Measurements from ENCODE around the gene BEAN1. TPM values are rescaled to one million over a fixed set of nuclear protein-coding genes. Genes with fewer than 3 reads are reported as not detected.

BEAN1 gene
- total and polyA plus RNA-seq, 9 of the 15 experiments (the other 6 are each of a cell fraction or from before 2014, with no cell fraction given): not detected

DNA sequence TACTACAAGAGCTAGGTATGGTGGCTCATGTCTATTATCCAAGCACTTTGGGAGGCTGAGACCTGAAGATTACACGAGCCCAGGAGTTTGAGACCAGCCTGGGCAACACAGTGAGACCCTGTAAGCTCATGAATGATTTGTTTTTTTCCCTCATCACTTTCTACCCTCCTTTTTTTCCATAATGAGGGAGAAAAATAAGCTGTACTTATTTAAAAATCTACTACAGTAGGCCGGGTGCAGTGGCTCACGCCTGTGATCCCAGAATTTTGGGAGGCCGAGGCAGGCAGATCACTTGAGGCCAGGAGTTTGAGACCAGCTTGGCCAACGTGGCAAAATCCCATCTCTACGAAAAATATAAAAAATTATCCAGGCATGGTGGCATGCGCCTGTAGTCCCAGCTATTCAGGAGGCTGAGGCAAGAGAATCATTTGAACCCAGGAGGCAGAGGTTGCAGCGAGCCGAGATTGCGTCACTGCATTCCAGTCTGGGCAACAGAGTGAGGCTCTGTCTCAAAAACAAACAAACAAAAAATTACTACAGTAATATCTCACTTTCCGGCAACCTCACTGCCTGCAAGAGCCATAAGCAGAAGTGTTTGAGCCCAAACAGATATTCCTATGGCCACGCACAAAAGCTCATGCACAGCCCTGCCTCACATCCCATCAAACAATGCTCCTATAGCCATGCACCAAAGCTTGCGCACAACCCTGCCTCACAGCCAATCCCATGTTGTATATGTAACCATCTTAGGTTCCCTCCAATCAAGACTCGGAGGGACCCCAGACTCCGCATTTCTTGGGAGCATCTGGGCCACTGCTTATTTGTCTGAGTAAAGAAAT, 85.4 kb downstream of the BEAN1 start (continued):
- TF ChIP-seq CGGBP1 (CRISPR knock-in tag; IDR thresholded peaks at IDR 0.05) (no peak), DPF2 (IDR thresholded peaks at IDR 0.05) (no peak), PHB2 (IDR thresholded peaks at IDR 0.05; ENCODE audit: low read depth) (no peak)

DNA sequence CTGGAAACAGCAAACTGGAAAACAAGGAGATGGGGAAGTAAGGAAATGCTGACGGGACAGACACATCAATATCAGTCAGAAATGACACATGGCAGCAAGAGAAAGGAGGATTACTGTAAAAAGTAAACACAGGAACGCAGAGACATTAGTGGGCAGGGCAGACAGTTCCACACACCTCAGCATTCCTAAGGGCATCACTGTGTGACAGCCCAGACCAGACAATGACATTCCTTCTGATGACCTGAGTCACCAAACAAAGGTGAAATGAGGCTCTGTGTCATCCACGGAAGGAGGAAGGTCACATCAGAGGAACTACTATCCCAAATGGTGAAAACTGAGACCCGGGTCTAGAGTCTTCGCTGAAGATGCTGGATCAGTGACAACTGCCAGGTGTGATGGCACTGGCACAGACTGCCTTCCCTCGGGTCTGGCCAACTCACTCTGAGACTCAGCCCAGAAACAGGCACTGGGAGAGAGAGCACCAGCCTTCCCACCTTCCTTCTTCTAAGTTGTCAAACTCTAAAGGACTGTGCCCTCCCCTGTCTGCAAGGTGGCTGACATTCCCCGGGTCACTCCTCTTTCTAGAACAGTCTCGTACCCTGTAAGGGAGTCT, 86.1 kb downstream of the BEAN1 start:
- POLR2A ChIA-PET: no interaction called here
- H3K4me3 ChIP-seq: no peak overlapping the region
- no peak for TF ChIP-seq SUPT5H (IDR thresholded peaks at IDR 0.05)
- no peak for TF ChIP-seq L3MBTL2 (IDR thresholded peaks at IDR 0.05)
- peak; percentile 14 for TF ChIP-seq MEIS2 (IDR thresholded peaks at IDR 0.05; ENCODE audit: partially characterized antibody)
- TF ChIP-seq MBD1 (CRISPR knock-in tag; IDR thresholded peaks at IDR 0.05): no peak
- peak; percentile 39; the same call in 1 of the 2 replicates for TF ChIP-seq ZNF316 (IDR thresholded peaks at IDR 0.05)
- peak; percentile 25; the same call in 1 of the 2 replicates for TF ChIP-seq PKNOX1 (IDR thresholded peaks at IDR 0.05)
- TF ChIP-seq ILK (tag; IDR thresholded peaks at IDR 0.05; ENCODE audit: borderline replicate concordance, low read depth): no peak
- no peak for TF ChIP-seq PURB (CRISPR knock-in tag; IDR thresholded peaks at IDR 0.05; ENCODE audit: low read depth)

More for the DNA sequence above, 86.1 kb downstream of the BEAN1 start:
- intact Hi-C loops (cut with micrococcal nuclease) (no loop called here), in situ Hi-C loops (cut with MboI) (no loop called here)
- Histone ChIP-seq H3K36me3 (ENCODE audit: control insufficient read depth, insufficient read depth, low read length) (no peaks in the 10 kb centered on the region; the same call in 2 of the 3 replicates), H3K9ac (ENCODE audit: insufficient read depth in 1 of 2, low read depth in 2 of 2, low read length in 2 of 2) (peak overlapping the region in 1 of 2 experiments; percentile 40; a peak in 1 of 4 replicates), H3K9me3 (replicated peaks; ENCODE audit: control insufficient read depth, insufficient read depth, low read depth, low read length) (no peaks in the 10 kb centered on the region), H3K27me3 (ENCODE audit: control insufficient read depth in 2 of 2, insufficient read depth in 2 of 2, low read length in 2 of 2) (no peaks in the 10 kb centered on the region), H3K9me1 (ENCODE audit: control insufficient read depth, insufficient read depth, low read length) (no peaks in the 10 kb centered on the region), H3K79me2 (ENCODE audit: control insufficient read depth, insufficient read depth, low read length) (no peaks in the 10 kb centered on the region), H3K4me2 (ENCODE audit: insufficient read depth, low read length) (no peak overlapping the region), H3K27ac (ENCODE audit: extremely low read depth, low read depth, low read length) (no peak overlapping the region), H2AFZ (ENCODE audit: low read depth, low read length) (no peak overlapping the region), H3K4me1 (replicated peaks in 1 of 2; ENCODE audit: control insufficient read depth in 2 of 2, insufficient read depth in 2 of 2, low read length in 2 of 2) (peaks cover 29 to 36% of the 10 kb centered on the region in 2 experiments), H4K20me1 (replicated peaks; ENCODE audit: control insufficient read depth, insufficient read depth, low read length) (no peaks in the 10 kb centered on the region)
- no TSS peak for BruUV-seq (replicated peaks)
- FAIRE-seq (no peak), ATAC-seq (no peak), DNase-seq (ENCODE audit: extremely low read depth in 1 of 4, low spot score in 3 of 4) (no peak)
- WGBS (ENCODE audit: insufficient coverage, low coverage, missing lambda C conversion rate): 46% methylated on average over 8 of the region's 8 CpGs
- CTCF ChIA-PET (ENCODE audit: low intra/inter-chr PET ratio): no interaction called here

All from K562 (cell line).